Measurements from ENCODE around the gene PRDM13. TPM values are rescaled to one million over a fixed set of nuclear protein-coding genes. Genes with fewer than 3 reads are reported as not detected.
"Not testable (repeated sequence)": the region's sequence is repeated elsewhere in the genome, so short reads cannot be mapped to it uniquely, and the experiment has no call there.

The PRDM13 gene
- total RNA-seq, 4 donors from 2014 or later, result not detected

DNA sequence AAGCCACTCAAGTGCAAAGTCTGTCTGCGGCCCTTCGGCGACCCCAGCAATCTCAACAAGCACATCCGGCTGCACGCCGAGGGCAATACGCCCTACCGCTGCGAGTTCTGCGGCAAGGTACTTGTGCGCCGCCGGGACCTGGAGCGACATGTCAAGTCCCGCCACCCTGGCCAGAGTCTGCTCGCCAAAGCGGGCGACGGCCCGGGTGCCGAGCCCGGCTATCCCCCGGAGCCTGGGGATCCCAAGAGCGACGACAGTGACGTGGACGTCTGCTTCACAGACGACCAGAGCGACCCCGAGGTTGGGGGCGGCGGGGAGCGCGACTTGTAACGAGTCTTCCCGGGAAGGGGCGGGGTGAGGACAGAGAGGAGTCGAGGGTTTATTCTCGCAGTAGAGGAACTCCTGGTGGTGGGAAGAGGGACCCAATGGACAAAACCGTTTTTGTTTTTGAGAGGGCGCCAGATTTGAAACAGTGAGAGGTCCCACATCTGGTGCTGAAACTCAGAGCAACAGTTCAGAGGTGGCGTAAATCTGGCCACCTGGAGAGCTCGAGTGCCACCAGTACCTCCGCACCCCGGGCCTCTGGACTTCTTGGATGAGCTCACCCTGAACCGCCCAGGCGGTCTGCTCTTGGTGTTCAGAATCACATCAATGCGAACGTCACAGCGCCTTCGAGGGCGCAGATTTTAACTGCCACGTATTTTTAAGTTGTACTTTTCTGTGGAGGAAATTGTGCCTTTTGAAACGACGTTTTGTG lies 8.0 kb downstream of the PRDM13 start:
- no peak for DNase-seq
- Histone ChIP-seq H3K4me3 (replicated peaks in 1 of 3) (peak overlapping the region in 2 of 3 donors; percentile 9 to 39), H3K27ac (no peak overlapping the region), H3K4me1 (peaks cover 20 to 32% of the 10 kb centered on the region in 2 donors), H3K36me3 (no peaks in the 10 kb centered on the region), H3K27me3 (peaks cover 65% of the 10 kb centered on the region), H3K9me3 (no peaks in the 10 kb centered on the region)
- intact Hi-C loops (cut with DNase I), result no loop called here
- WGBS, 2 donors, result 6 to 8% methylated on average over 21 to 29 of the region's 55 CpGs
- TF ChIP-seq POLR2A (IDR thresholded peaks at IDR 0.05), result no peak
- no peak for TF ChIP-seq CTCF (IDR thresholded peaks at IDR 0.05)

- H3K4me3 ChIP-seq (replicated peaks in 1 of 3), result no peak overlapping the region
- no peak for DNase-seq
- H3K27me3 ChIP-seq, result peaks cover 69% of the 10 kb centered on the region
- 50 to 57% methylated on average over 2 of the region's 2 CpGs for WGBS, 2 donors
- H3K9me3 ChIP-seq, result no peaks in the 10 kb centered on the region
- peaks cover 20 to 32% of the 10 kb centered on the region in 2 donors for H3K4me1 ChIP-seq
- H3K36me3 ChIP-seq, result no peaks in the 10 kb centered on the region
- intact Hi-C loops (cut with DNase I), result no loop called here
- H3K27ac ChIP-seq, result no peak overlapping the region
- TF ChIP-seq CTCF (IDR thresholded peaks at IDR 0.05) (no peak), POLR2A (IDR thresholded peaks at IDR 0.05) (no peak)
Measured at GRCh38 chr6:99617131-99617530, 10.5 kb downstream of the PRDM13 start.

DNA sequence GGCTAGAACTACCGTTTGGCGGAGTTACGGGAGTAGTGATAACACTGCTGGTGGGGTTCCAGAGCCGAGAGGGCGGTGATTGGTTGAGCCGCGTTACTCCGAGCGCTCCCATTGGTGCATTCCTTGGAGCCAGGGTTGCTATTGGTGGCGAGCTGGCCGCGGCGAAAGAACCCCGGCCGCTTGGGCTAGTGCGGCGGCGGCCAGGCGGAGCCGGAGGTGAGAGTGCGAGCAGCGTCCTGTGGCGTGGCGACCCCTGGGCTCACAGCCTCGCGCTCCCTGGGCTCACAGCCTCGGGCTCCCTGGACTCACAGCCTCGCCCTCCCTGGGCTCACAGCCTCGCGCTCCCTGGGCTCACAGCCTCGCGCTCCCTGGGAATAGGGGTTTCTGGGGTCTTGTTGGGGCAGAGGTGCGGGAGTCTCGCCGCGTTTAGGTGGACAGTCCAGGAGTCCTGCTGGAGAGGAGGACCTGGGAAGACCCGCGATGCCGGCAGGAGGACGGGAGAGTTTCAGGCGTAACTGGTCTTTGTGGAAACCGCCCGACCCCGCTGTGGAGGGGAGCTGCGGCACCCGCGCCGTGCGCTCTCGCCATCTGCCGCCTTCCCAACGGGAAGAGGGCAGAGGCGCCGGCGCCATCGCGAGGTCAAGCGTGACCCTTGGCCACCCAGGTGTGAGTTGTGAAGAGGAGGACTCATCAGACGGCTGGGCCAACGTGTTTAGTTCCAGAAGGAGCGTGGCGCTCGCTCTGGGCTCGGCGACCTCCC lies 12.2 kb downstream of the PRDM13 start:
- Histone ChIP-seq H3K9me3 (no peaks in the 10 kb centered on the region), H3K36me3 (no peaks in the 10 kb centered on the region), H3K27me3 (peaks cover 58% of the 10 kb centered on the region), H3K27ac (no peak overlapping the region), H3K4me1 (peaks cover 10 to 19% of the 10 kb centered on the region in 2 donors), H3K4me3 (replicated peaks in 1 of 3) (no peak overlapping the region)
- DNase-seq, result no peak
- TF ChIP-seq POLR2A (IDR thresholded peaks at IDR 0.05) (no peak), CTCF (IDR thresholded peaks at IDR 0.05) (no peak)
- intact Hi-C loops (cut with DNase I), result no loop called here
- WGBS, 2 donors, result 3 to 9% methylated on average over 38 to 58 of the region's 65 CpGs

DNA sequence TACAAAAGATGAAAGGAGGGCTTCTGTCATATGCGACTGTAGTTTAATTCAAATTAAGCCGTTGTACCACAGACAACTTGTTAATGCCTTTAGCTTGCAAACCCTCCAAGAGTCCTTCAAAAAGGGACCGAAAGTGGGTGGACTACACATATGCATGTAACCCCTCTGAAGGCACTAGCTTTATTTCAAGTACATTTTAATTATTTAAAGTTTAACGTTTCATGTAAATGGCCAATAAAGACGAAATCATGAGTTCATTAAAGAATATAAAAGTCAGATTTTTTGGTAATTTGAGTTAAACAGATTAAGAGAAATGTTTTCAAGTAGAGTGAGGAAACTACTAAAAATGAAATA lies 12.8 kb downstream of the PRDM13 start:
- H3K27ac ChIP-seq, result no peak overlapping the region
- peaks cover 52% of the 10 kb centered on the region for H3K27me3 ChIP-seq
- DNase-seq, result no peak
- H3K9me3 ChIP-seq, result no peaks in the 10 kb centered on the region
- peaks cover 5 to 14% of the 10 kb centered on the region in 2 donors for H3K4me1 ChIP-seq
- TF ChIP-seq POLR2A (IDR thresholded peaks at IDR 0.05) (no peak), CTCF (IDR thresholded peaks at IDR 0.05) (no peak)
- no peaks in the 10 kb centered on the region for H3K36me3 ChIP-seq
- WGBS, 2 donors, result 16 to 24% methylated on average over 5 of the region's 5 CpGs
- intact Hi-C loops (cut with DNase I), result no loop called here
- no peak overlapping the region for H3K4me3 ChIP-seq (replicated peaks in 1 of 3)

- H3K4me1 ChIP-seq; H3K4me3 ChIP-seq (replicated peaks in 1 of 3); H3K36me3 ChIP-seq; intact Hi-C loops (cut with DNase I); H3K9me3 ChIP-seq; H3K27ac ChIP-seq; DNase-seq: not testable (repeated sequence)
- WGBS, 2 donors, result 90 to 97% methylated on average over 2 of the region's 2 CpGs
- peaks cover 27% of the 10 kb centered on the region for H3K27me3 ChIP-seq
Measured at GRCh38 chr6:99622044-99622443, 15.4 kb downstream of the PRDM13 start.

Measured in thyroid gland (tissue), 4 donors.